Esophagus muscularis mucosa (tissue), 4 donors: ENCODE data around the gene MPL. TPM values are rescaled to one million over a fixed set of nuclear protein-coding genes. Genes with fewer than 3 reads are reported as not detected.

ENCODE experiments used
- DNase-seq: peaks from one replicate; pipeline ENCODE4 v3.0.0-alpha.2; 2017; ENCODE audit errors: extremely low spot score
- H3K27ac ChIP-seq, 4 donors: fragments of 200-600 bp; sonication (generic); replicated peaks in 1 of 4; 1 replicate in 3 of 4; 2 replicates in 1 of 4; pipeline ENCODE4 v1.5.1; 2016 to 2019; ENCODE audit warnings: mild to moderate bottlenecking in 1 of 4
- H3K27me3 ChIP-seq, 4 donors: fragments of 200-600 bp; sonication (generic); one replicate each; pipeline versions ENCODE4 v1.5.1 to v1.6.0; 2016 to 2019
- H3K36me3 ChIP-seq, 4 donors: fragments of 200-600 bp; sonication (generic); one replicate each; pipeline ENCODE4 v1.5.1; 2016 to 2019
- H3K4me1 ChIP-seq, 4 donors: fragments of 200-600 bp; sonication (generic); one replicate each; pipeline ENCODE4 v1.5.1; 2016 to 2019
- H3K4me3 ChIP-seq, 4 donors: fragments of 200-600 bp; sonication (generic); 1 replicate in 2 of 4; 2 replicates in 2 of 4; pipeline ENCODE4 v1.5.1; 2016 to 2019; ENCODE audit warnings: mild to moderate bottlenecking in 4 of 4, moderate library complexity in 1 of 4
- H3K9me3 ChIP-seq, 4 donors: fragments of 200-600 bp; sonication (generic); 1 replicate in 3 of 4; 2 replicates in 1 of 4; pipeline ENCODE4 v1.5.1; 2016 to 2019
- EP300 ChIP-seq: sonication (generic); formaldehyde crosslinking; IDR thresholded peaks from one replicate; pipeline ENCODE4 v1.6.1; 2017; ENCODE audit warnings: antibody characterized with exemption
- POLR2A ChIP-seq: fragments of 450-650 bp; IDR thresholded peaks from one replicate; pipeline ENCODE4 v1.6.1; 2017; ENCODE audit warnings: antibody characterized with exemption, moderate library complexity, mild to moderate bottlenecking, low read depth
- POLR2AphosphoS5 ChIP-seq, 2 donors: sonication (generic); formaldehyde crosslinking; IDR thresholded peaks; one replicate each; pipeline ENCODE4 v1.6.1; 2017; ENCODE audit warnings: antibody characterized with exemption in 2 of 2
- WGBS: methylation state at CpG from one replicate; pipeline ENCODE4 v1.1.5; 2018; 5-methylcytosine and 5-hydroxymethylcytosine counted together
- intact Hi-C: fragments of 100-400 bp; cut with DNase I; formaldehyde crosslinking; loops from one replicate; pipeline ENCODE4 v1.15.1; 2023
- total RNA-seq, 4 donors: library from RNA; depleted of rRNA; stranded (reverse); fragments of >200 nt; gene quantifications; one replicate each; pipeline versions ENCODE4 v1.1.0 to v1.2.1, GENCODE V29; 2016
- TF ChIP-seq, protein P1 (sequence below), 3 experiments: fragments of 200-600 bp in 2 of 3; fragments of 450-650 bp in 1 of 3; sonication (generic) in 2 of 3; IDR thresholded peaks; one replicate each; pipeline ENCODE4 v1.5.1; 2017 to 2019; ENCODE audit warnings: antibody characterized with exemption in 3 of 3, mild to moderate bottlenecking in 2 of 3, moderate library complexity in 1 of 3

The MPL gene
- total RNA-seq, 4 donors from 2014 or later = 0.13 to 0.63 TPM; not detected in 2

DNA sequence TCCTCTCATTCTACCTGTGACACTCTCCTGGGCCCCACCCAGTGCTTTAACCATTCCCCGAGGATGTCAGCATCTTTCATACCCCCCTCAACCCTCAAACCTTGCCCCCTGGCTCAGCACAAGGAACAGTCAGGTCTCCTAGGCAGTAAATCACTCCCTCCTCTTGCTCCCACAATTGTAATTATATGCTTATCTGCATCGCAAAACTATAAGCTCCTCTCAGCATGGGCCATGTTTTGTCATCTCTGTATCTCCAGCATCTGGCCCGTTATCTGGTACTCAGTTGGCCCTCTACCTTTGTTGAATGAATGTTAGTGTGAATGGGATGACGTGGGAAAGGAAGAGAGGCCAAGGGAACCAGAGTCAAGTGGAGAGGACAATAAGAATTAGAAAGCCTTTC lies 32.9 kb downstream of the MPL start:
- DNase-seq = no peak
- no peak overlapping the region for H3K27ac ChIP-seq
- 93% methylated on average over 4 of the region's 4 CpGs for WGBS
- H3K4me3 ChIP-seq = no peak overlapping the region
- TF ChIP-seq POLR2AphosphoS5 (IDR thresholded peaks at IDR 0.05) (no peak), EP300 (no peak), POLR2A (no peak)
- TF ChIP-seq, protein P1, sequence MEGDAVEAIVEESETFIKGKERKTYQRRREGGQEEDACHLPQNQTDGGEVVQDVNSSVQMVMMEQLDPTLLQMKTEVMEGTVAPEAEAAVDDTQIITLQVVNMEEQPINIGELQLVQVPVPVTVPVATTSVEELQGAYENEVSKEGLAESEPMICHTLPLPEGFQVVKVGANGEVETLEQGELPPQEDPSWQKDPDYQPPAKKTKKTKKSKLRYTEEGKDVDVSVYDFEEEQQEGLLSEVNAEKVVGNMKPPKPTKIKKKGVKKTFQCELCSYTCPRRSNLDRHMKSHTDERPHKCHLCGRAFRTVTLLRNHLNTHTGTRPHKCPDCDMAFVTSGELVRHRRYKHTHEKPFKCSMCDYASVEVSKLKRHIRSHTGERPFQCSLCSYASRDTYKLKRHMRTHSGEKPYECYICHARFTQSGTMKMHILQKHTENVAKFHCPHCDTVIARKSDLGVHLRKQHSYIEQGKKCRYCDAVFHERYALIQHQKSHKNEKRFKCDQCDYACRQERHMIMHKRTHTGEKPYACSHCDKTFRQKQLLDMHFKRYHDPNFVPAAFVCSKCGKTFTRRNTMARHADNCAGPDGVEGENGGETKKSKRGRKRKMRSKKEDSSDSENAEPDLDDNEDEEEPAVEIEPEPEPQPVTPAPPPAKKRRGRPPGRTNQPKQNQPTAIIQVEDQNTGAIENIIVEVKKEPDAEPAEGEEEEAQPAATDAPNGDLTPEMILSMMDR (IDR thresholded peaks at IDR 0.05) = no peak
- peaks cover 30 to 43% (median 40%) of the 10 kb centered on the region in 4 donors for H3K4me1 ChIP-seq
- no peaks in the 10 kb centered on the region for H3K9me3 ChIP-seq
- intact Hi-C loops = no loop called here
- H3K36me3 ChIP-seq = peaks cover 0 to 11% (median 4%) of the 10 kb centered on the region in 4 donors
- no peaks in the 10 kb centered on the region for H3K27me3 ChIP-seq

GRCh38 chr1:43372172-43372571 lies 34.6 kb downstream of the MPL start:
- intact Hi-C loops = no loop called here
- H3K27ac ChIP-seq = peak overlapping the region in 2 of 4 donors; percentile 33 to 47
- DNase-seq = no peak
- peaks cover 0 to 12% (median 0%) of the 10 kb centered on the region in 4 donors for H3K36me3 ChIP-seq
- no peak overlapping the region for H3K4me3 ChIP-seq
- WGBS = 95% methylated on average over 5 of the region's 5 CpGs
- H3K9me3 ChIP-seq = no peaks in the 10 kb centered on the region
- peaks cover 14 to 27% (median 25%) of the 10 kb centered on the region in 4 donors for H3K4me1 ChIP-seq
- H3K27me3 ChIP-seq = no peaks in the 10 kb centered on the region
- TF ChIP-seq EP300 (no peak), POLR2AphosphoS5 (IDR thresholded peaks at IDR 0.05) (no peak), POLR2A (no peak)
- TF ChIP-seq, protein P1 (IDR thresholded peaks at IDR 0.05) = no peak

- Histone ChIP-seq H3K36me3 (peaks cover 0 to 12% (median 0%) of the 10 kb centered on the region in 4 donors), H3K9me3 (no peaks in the 10 kb centered on the region), H3K27ac (peak overlapping the region in 3 of 4 donors; percentile 29 to 50 (median 42)), H3K4me1 (peaks cover 13 to 26% (median 21%) of the 10 kb centered on the region in 4 donors), H3K4me3 (no peak overlapping the region), H3K27me3 (no peaks in the 10 kb centered on the region)
- intact Hi-C loops = no loop called here
- 48% methylated on average over 4 of the region's 4 CpGs for WGBS
- TF ChIP-seq, protein P1 (IDR thresholded peaks at IDR 0.05) = no peak
- TF ChIP-seq POLR2A (no peak), EP300 (no peak), POLR2AphosphoS5 (IDR thresholded peaks at IDR 0.05) (peak in 1 of 2 donors; percentile 27)
- no peak for DNase-seq
Measured at GRCh38 chr1:43373066-43373940, 35.7 kb downstream of the MPL start.

- Histone ChIP-seq H3K4me3 (no peak overlapping the region), H3K4me1 (peaks cover 5 to 19% (median 6%) of the 10 kb centered on the region in 4 donors), H3K27me3 (no peaks in the 10 kb centered on the region), H3K27ac (no peak overlapping the region), H3K9me3 (no peaks in the 10 kb centered on the region), H3K36me3 (peaks cover 0 to 23% (median 9%) of the 10 kb centered on the region in 4 donors)
- no peak for DNase-seq
- 92% methylated on average over 7 of the region's 7 CpGs for WGBS
- no peak for TF ChIP-seq POLR2AphosphoS5 (IDR thresholded peaks at IDR 0.05)
- no peak for TF ChIP-seq EP300
- TF ChIP-seq POLR2A = no peak
- TF ChIP-seq, protein P1 (IDR thresholded peaks at IDR 0.05) = no peak
- intact Hi-C loops = no loop called here
Measured at GRCh38 chr1:43376723-43377235, 39.2 kb downstream of the MPL start.
